CD1c-positive myeloid dendritic cell (primary cell): ENCODE data around the gene RGS6.

Experiments
- DNase-seq: peaks from one replicate; pipeline ENCODE4 v3.0.0-alpha.2; 2016; ENCODE audit errors: extremely low spot score

RGS6 gene

GRCh38 chr14:72499746-72500145 is 567.5 kb downstream of the RGS6 start:
- DNase-seq: peak; percentile 54

GRCh38 chr14:72500234-72500838 is 568.1 kb downstream of the RGS6 start:
- no peak for DNase-seq

GRCh38 chr14:72501439-72501838 is 569.2 kb downstream of the RGS6 start:
- DNase-seq: no peak

GRCh38 chr14:72503271-72503670 is 571.0 kb downstream of the RGS6 start:
- no peak for DNase-seq

DNA sequence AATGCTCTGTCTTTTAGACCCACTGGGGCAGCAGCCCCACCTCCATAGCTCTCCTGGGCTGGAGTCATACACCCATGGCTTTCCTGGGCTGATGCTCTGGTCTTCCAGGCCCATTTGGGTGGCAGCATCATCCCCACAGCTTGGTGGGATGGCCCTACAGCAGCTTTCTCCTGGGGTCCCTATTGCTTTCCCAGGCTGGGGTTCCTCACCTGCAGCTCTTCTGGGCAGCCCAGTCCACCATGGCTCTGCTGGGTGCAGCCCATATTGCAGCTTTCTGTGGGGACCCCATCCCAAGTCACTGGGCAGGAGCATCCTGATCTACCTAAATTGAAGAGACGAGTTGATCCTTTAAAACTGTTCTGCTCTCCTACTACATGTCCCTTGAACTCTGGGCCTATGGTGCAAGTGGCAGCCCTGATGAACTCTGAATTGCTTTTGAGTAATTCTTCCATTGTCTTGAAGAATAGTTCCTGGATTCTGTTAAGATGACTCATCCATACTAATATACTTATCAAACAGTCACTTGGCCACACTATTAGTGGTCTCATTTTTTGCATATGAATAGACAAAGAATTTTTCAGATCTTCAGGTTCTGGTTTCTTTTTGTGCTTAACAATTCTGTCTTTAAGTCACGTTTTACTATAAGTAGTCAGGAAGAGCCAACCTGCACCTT is 571.6 kb downstream of the RGS6 start:
- DNase-seq: no peak

GRCh38 chr14:72510566-72510965 is 578.3 kb downstream of the RGS6 start:
- DNase-seq: no peak

DNA sequence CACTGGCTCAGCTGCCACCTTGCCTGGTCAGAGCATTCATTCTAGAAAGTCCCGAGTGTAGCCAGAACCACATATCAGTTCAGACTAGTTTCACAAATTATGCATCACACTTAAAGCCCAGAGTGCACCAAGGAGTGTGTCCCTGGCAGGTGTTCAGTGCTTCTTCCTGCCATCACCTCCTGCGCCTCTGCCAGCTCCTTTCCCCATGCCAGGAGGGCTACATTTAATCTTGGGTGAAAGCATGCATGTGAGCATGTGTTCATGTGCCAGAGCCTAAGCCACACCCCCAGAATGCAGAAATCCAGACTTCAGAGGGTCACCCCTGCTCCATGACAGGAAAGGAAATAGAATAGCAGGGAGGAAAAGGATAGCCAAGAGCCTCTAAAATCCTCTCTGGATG is 580.1 kb downstream of the RGS6 start:
- DNase-seq: no peak

DNA sequence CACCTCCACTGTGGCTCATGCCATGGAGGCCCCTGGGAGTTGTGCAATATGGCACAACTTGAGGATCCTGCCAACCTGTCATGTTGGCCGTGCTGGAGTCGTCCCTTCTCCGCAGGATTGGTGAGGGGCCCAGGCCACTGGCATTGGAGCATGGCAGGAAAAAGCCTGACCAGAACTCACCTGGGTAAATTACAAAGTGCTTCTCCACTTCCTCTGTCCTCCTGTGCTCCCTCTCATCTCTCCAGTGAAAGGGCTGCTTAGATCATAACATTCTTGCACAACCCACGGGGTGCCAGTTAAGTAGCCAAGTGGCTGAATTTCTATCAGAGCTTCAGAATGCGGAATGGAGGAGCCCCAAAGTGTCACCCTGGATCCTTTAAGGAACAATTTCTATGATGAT is 580.7 kb downstream of the RGS6 start:
- no peak for DNase-seq

DNA sequence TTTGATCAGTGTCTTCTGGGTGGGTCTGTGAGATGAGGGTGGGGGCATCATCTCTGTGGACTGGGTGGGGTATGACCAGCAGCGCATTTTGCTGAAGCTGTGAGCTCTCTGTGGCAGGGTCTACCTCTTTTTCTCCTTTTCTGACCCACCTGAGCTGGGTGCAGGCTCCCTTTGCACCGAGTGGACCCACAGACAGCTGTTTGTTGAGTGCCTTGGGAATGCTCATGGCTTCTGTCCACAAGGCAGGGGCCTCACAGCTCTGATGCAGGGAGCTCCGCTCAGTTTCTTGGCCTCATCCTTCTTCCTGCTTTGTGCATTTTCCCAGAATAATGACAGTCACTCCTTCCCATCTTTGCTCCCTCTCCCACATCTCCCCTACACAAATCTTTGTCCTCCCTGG is 581.1 kb downstream of the RGS6 start:
- DNase-seq: no peak

DNA sequence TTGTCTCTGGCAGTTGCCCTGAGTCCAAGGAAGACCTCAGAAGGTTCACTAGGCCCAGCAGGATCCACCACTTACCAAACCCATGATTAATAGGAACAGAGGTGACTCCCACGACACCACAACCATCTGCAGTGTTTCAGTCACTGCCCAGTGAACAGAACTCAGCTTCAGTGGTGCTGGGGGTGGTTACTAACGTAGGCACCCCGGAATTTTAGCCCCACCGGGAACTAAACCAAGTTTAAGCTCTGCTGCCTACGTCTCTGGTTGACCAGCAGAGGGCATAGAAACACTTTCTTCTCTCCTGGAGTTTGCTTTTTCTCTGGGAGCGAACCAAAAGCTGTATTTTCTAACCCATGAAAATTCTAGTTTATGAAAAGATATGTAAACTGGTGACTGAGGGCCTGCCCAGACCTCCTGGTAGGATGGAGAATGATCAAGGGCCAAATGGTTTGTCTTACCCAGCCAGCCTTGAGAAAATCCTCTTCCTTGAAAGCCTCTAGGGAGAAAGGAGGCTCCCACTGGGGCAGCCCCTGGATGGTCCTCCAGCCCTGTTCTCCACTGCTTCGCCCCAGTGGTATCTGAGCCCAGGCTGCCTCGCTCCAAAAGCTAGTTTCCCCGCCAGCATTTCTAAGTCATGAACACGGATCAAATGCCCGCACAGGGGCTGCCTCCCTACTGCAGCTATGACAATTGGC is 581.9 kb downstream of the RGS6 start:
- peak; percentile 35 for DNase-seq

DNA sequence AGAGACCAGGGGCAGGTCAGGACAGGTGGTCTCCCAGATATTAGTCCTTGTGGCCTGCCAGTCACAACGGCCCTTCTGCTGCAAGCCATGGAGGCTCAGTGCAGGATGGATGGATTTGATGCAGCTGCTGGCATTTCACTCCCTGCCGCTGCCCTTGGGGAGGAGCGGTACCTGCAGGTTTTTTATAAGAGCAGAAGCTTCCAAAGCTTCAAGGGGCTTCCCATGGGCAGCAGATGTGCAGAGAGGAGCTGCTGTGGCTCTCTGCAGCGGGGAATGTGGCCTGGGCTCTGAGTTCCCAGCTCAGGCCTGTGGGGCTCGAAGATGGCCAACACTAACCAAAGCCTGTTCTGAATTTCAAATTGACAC is 582.4 kb downstream of the RGS6 start:
- no peak for DNase-seq

- DNase-seq: no peak
Measured at GRCh38 chr14:72515779-72516770, 583.8 kb downstream of the RGS6 start.

DNA sequence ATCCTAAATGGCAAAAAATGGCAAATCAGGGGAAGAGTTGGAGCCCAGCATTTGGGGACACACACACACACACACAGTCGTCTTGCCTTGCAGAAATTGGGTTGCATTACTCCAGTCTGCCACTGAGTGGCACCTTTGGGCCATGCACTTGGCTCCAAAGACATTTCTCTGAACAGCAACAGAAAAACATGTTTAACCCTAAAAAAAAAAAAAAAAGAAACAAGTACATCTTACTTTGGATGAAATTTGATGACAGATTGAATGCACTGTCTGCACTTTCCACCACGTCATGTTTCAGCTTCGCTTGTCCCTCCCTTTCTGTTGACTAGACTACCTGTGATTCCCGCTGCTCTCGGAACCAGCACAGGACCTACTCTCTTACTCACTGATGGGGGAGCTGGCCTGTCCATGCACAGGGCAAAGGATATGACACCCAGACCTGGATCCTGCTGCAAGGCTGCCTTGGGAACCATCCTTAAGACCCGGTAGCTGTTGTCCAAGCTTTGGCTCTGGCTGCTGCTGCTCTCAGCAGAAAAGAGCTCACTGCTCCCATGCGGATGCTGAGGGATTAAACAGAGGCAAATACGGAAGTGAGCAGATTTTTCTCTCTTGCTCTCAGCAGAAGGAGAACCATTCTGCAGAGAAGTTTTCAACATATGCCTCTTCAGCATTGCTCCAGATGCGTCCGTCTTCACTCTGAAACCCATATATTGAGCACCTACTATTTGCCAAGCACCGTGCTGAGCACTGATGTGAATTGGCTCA is 584.9 kb downstream of the RGS6 start:
- DNase-seq: peak; percentile 82

GRCh38 chr14:72517736-72518135 is 585.5 kb downstream of the RGS6 start:
- DNase-seq: no peak

GRCh38 chr14:72518809-72519377 is 586.7 kb downstream of the RGS6 start:
- DNase-seq: peak; percentile 56

- DNase-seq: no peak
Measured at GRCh38 chr14:72519543-72519942, 587.3 kb downstream of the RGS6 start.

DNA sequence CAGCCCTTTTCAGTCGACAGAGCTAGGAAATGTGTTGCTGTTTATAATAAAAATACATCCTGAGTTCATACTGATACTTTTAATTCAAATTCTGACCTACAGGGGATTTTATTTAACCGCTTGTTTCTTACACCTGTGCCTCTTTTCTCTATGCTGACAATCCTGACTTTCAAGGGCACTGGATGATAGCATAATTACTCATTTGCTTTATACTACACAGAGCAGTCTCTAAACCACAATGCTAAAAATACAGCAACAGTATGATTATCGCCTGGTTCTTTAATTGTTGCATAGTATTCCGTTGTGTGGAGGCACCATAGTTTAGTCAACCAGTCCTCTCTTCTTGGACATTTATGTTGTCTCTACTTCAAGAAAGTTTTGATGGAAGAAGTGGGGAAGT is 588.8 kb downstream of the RGS6 start:
- no peak for DNase-seq

GRCh38 chr14:72521968-72522741 is 589.9 kb downstream of the RGS6 start:
- DNase-seq: peak; percentile 5

DNA sequence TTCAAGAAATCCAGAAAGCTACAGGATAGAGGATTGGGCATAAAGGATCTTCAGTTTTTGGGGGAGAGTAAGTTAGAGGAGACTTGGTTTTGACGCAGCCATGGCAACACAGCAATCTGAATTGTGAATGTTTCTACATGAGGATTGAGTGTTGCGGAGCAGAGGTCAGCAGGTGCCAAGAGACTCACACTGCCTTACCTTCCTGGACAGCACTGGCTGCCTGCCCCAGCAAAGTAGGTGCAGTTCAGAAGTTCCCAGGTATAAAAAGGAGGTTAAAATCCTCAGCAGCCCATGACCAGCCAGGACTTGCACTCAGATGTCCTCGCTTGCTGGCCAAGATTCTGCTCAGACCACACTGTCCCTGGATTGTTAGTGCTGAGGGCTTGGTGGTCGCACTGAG is 590.6 kb downstream of the RGS6 start:
- DNase-seq: no peak
